Heart left ventricle (tissue), 16 donors: Measurements from ENCODE around the gene TRMT11. TPM values are rescaled to one million over a fixed set of nuclear protein-coding genes. Genes with fewer than 3 reads are reported as not detected.
"Not testable (repeated sequence)": the region's sequence is repeated elsewhere in the genome, so short reads cannot be mapped to it uniquely, and the experiment has no call there.

Experiments used
- ATAC-seq, 4 donors: fragments of 200-7000 bp; cut with Tn5 transposase; one replicate each; pipeline ENCODE4 v1.9.1; 2020 to 2022; ENCODE audit warnings: moderate library complexity in 4 of 4, mild to moderate bottlenecking in 3 of 4, moderate number of reproducible peaks in 1 of 4
- DNase-seq, 5 donors: peaks; one replicate each; pipeline ENCODE4 v3.0.0-alpha.2; 2020
- H3K27ac ChIP-seq, 12 donors: fragments of 200-600 bp; sonication (generic) in 4 of 12; one replicate each; pipeline versions ENCODE4 v1.5.0 to v1.8.0; 2016 to 2022; ENCODE audit warnings: mild to moderate bottlenecking in 2 of 12
- H3K27me3 ChIP-seq, 9 donors: fragments of 200-600 bp; sonication (generic) in 2 of 9; one replicate each; pipeline versions ENCODE4 v1.5.1 to v1.8.0; 2016 to 2022; ENCODE audit warnings: mild to moderate bottlenecking in 3 of 9
- H3K36me3 ChIP-seq, 9 donors: fragments of 200-600 bp; sonication (generic) in 2 of 9; one replicate each; pipeline versions ENCODE4 v1.5.0 to v1.8.0; 2018 to 2022; ENCODE audit warnings: mild to moderate bottlenecking in 2 of 9
- H3K4me1 ChIP-seq, 12 donors: fragments of 200-600 bp; sonication (generic) in 4 of 12; one replicate each; pipeline versions ENCODE4 v1.5.0 to v1.8.0; 2016 to 2022; ENCODE audit warnings: mild to moderate bottlenecking in 3 of 12
- H3K4me3 ChIP-seq, 12 donors: fragments of 200-600 bp; sonication (generic) in 4 of 12; one replicate each; pipeline versions ENCODE4 v1.5.0 to v1.8.0; 2017 to 2022; ENCODE audit warnings: mild to moderate bottlenecking in 9 of 12, moderate library complexity in 4 of 12
- H3K9me3 ChIP-seq, 12 donors: fragments of 200-600 bp; sonication (generic) in 4 of 12; one replicate each; pipeline versions ENCODE4 v1.5.0 to v1.8.0; 2016 to 2022; ENCODE audit warnings: mild to moderate bottlenecking in 1 of 12
- POLR2A ChIP-seq, 2 donors: fragments of 450-650 bp; IDR thresholded peaks; one replicate each; pipeline ENCODE4 v1.6.1; 2017; ENCODE audit warnings: antibody characterized with exemption in 2 of 2, mild to moderate bottlenecking in 2 of 2, moderate library complexity in 2 of 2
- WGBS, 4 donors: extraction: QIAGEN DNeasy Blood & Tissue Kit in 2 of 4; methylation state at CpG; one replicate each; pipeline versions ENCODE4 v1.1.5 to v1.1.7; 2013 to 2018; 5-methylcytosine and 5-hydroxymethylcytosine counted together
- intact Hi-C, 10 donors: fragments of 100-400 bp; cut with DNase I; formaldehyde crosslinking; loops; one replicate each; pipeline versions ENCODE4 v1.11.1 to v1.14.2; 2022
- polyA plus RNA-seq, 2 donors: library from polyadenylated mRNA; stranded (reverse); fragments of 200-250 nt; gene quantifications; one replicate each; pipeline ENCODE4 v1.2.3, GENCODE V29; 2013
- total RNA-seq, 9 donors: library from RNA; depleted of rRNA in 2 of 9; stranded (reverse); fragments of >200 nt in 2 of 9; fragmentation: NEBNext Ultra II Directional in 3 of 9; extraction: Animal tissue kit (Norgen Biotek cat#: 25700) in 3 of 9; gene quantifications; one replicate each; pipeline versions ENCODE4 v1.1.0 to v1.2.4, GENCODE V29; 2016 to 2023
- TF ChIP-seq, protein P1 (sequence below), 12 donors: fragments of 200-600 bp; sonication (generic) in 4 of 12; IDR thresholded peaks; one replicate each; pipeline versions ENCODE4 v1.5.0 to v1.8.0; 2018 to 2022; ENCODE audit warnings: antibody characterized with exemption in 12 of 12, mild to moderate bottlenecking in 5 of 12
- donor health status: ischemic (EF 13 %, LVEDD 7.1; RV severe dilation, severe dysfunction).
- donor health status: healthy with polysubstance abuse.
- donor health status: DM: no; HTN: yes; CAD: no.
- donor health status: DM: no; HTN: no; CAD: no.
- donor health status: ischemic (EF 25% LVEDD 6.9; RV normal size, moderate dysfunction).
- donor health status: ischemic (EF 25% LVEDD 5.7; RV mildly dilated, moderate dysfunction).
- donor health status: healthy.
- donor health status: DM: yes; HTN: yes; CAD: no.
- donor health status: ischemic (EF 35%, LVEDD 5.7; RV mildly dilated, moderate dysfunction).
- donor health status: nonischemic (EF 11% LVEDD 7.7; RV severe dilation, severe dysfunction).
- donor health status: DM: yes; HTN: yes; CAD: no.
- donor health status: PGD.
- donor health status: ischemic (EF 29% LVEDD 5.4; RV normal size, mild dysfunction).
- donor health status: nonischemic (EF 23%, LVEDD 6.1; RV moderate dilation, normal function).

Gene TRMT11
- total and polyA plus RNA-seq, 11 donors: 8.0 to 15.6 (median 11.2) TPM

DNA sequence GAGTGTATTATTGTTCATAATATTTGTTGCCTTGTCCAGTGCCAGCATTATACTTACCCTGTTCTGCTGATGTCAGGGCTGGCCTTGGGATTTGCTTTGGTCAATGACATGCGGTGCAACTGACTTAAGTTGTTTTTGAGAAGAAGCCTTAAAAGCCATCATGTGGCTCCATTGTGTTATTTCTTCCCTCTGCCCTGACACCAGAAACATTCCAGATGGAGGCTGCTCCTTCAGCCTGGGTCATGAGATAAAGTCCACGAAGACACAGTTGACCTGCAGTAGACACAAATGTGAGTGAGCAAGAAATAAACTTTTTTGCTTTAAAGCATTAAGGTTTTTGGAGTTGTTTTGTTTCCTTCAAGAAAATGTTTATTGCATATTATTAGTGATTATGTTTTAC lies 37.3 kb upstream of the TRMT11 start:
- no peak for TF ChIP-seq POLR2A (IDR thresholded peaks at IDR 0.05)
- TF ChIP-seq, protein P1, sequence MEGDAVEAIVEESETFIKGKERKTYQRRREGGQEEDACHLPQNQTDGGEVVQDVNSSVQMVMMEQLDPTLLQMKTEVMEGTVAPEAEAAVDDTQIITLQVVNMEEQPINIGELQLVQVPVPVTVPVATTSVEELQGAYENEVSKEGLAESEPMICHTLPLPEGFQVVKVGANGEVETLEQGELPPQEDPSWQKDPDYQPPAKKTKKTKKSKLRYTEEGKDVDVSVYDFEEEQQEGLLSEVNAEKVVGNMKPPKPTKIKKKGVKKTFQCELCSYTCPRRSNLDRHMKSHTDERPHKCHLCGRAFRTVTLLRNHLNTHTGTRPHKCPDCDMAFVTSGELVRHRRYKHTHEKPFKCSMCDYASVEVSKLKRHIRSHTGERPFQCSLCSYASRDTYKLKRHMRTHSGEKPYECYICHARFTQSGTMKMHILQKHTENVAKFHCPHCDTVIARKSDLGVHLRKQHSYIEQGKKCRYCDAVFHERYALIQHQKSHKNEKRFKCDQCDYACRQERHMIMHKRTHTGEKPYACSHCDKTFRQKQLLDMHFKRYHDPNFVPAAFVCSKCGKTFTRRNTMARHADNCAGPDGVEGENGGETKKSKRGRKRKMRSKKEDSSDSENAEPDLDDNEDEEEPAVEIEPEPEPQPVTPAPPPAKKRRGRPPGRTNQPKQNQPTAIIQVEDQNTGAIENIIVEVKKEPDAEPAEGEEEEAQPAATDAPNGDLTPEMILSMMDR (IDR thresholded peaks at IDR 0.05): no peak
- no peak overlapping the region for H3K4me3 ChIP-seq
- H3K27me3 ChIP-seq: no peaks in the 10 kb centered on the region
- DNase-seq (no peak), ATAC-seq (no peak)
- peaks cover 0 to 33% (median 15%) of the 10 kb centered on the region in 12 donors for H3K4me1 ChIP-seq
- H3K36me3 ChIP-seq: no peaks in the 10 kb centered on the region
- 61 to 73% (median 67%) methylated on average over 2 of the region's 2 CpGs for WGBS, 4 donors
- intact Hi-C loops: no loop called here
- no peak overlapping the region for H3K27ac ChIP-seq
- H3K9me3 ChIP-seq: no peaks in the 10 kb centered on the region

DNA sequence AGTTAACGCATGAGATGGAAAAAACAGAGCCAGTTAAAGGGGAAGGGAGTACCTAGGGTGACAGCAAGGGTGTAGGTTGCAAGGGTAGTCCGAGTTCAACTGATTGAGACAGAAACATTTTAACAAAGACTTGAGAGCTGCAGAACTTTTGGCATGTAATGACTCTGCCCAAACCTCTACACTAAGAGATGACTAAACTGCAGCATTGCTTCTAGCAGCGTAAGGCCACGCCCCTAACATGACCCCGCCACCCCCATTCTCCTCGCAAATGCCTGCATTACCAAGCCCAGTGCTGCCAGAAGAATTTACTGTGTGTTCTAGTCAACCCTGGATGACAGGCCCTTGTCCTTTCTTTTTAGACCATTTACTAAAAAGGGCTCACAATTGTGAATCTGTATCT lies 36.0 kb upstream of the TRMT11 start:
- DNase-seq (no peak), ATAC-seq (no peak)
- intact Hi-C loops: loop anchor here in 3 of 10 donors (10.0 kb wide), 2 partner anchors 635 to 645 kb away; partner anchors contain the start of gene HDDC2 (in 2 of the 3)
- 85 to 90% (median 87%) methylated on average over 6 of the region's 6 CpGs for WGBS, 4 donors
- no peak overlapping the region for H3K27ac ChIP-seq
- peaks cover 0 to 23% (median 4%) of the 10 kb centered on the region in 12 donors for H3K4me1 ChIP-seq
- H3K9me3 ChIP-seq: no peaks in the 10 kb centered on the region
- no peak overlapping the region for H3K4me3 ChIP-seq
- H3K27me3 ChIP-seq: no peaks in the 10 kb centered on the region
- H3K36me3 ChIP-seq: no peaks in the 10 kb centered on the region
- no peak for TF ChIP-seq POLR2A (IDR thresholded peaks at IDR 0.05)
- TF ChIP-seq, protein P1 (IDR thresholded peaks at IDR 0.05): no peak

DNA sequence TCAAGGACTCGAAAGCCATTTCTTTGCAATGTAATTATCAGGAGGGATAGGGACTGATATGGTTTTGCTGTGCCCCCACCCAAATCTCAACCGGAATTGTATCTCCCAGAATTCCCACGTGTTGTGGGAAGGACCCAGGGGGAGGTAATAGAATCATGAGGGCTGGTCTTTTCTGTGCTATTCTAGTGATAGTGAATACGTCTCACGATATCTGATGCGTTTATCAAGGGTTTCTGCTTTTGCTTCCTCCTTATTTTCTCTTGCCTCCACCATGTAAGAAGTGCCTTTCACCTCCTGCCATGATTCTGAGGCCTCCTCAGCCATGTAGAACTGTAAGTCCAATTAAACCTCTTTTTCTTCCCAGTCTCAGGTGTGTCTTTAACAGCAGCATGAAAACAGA lies 35.6 kb upstream of the TRMT11 start:
- not testable (repeated sequence) for H3K27ac ChIP-seq, H3K4me3 ChIP-seq, ATAC-seq

DNA sequence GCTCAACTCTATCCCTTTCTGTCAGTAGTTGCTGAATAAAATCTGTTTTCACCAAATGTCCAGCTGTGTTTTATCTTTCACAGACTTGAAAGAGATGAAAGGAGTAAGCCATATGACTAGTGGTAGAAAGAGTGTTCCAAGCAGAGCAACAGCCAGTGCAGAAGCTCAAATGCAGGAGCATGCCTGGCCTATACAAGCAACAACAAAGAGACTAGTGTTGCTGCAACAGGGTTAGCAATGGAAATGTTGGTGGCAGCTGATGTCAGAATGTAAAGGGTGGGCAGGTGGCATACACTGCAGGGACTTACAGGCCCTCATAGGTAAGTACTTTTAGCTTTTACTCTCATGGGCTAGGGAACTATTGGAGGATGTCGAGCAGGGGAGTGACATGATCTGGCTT lies 35.0 kb upstream of the TRMT11 start:
- ATAC-seq: no peak
- Histone ChIP-seq H3K27ac (no peak overlapping the region), H3K9me3 (no peaks in the 10 kb centered on the region), H3K4me1 (peaks cover 0 to 18% (median 4%) of the 10 kb centered on the region in 12 donors), H3K4me3 (no peak overlapping the region), H3K36me3 (no peaks in the 10 kb centered on the region), H3K27me3 (no peaks in the 10 kb centered on the region)
- no peak for DNase-seq
- 66 to 84% (median 75%) methylated on average over 1 of the region's 1 CpG for WGBS, 4 donors
- TF ChIP-seq POLR2A (IDR thresholded peaks at IDR 0.05): no peak
- TF ChIP-seq, protein P1 (IDR thresholded peaks at IDR 0.05): no peak
- intact Hi-C loops: loop anchor here in 3 of 10 donors (10.0 kb wide), 2 partner anchors 637 to 647 kb away; partner anchors contain the start of gene HDDC2 (in 2 of the 3)

More for the DNA sequence above, 35.6 kb upstream of the TRMT11 start:
- DNase-seq, H3K9me3 ChIP-seq, H3K27me3 ChIP-seq, H3K36me3 ChIP-seq: not testable (repeated sequence)
- 75 to 84% (median 78%) methylated on average over 6 of the region's 6 CpGs for WGBS, 4 donors
- intact Hi-C loops: loop anchor here in 3 of 10 donors (10.0 kb wide), 2 partner anchors 636 to 646 kb away; partner anchors contain the start of gene HDDC2 (in 2 of the 3)
- H3K4me1 ChIP-seq: peaks cover 0 to 19% (median 1%) of the 10 kb centered on the region in 12 donors
